Spleen (tissue), 11 donors: ENCODE results near the gene OGFR. TPM values are rescaled to one million over a fixed set of nuclear protein-coding genes. Genes with fewer than 3 reads are reported as not detected.

Experiments used
- DNase-seq: peaks from one replicate; pipeline ENCODE4 v3.0.0-alpha.2; 2020
- H3K27ac ChIP-seq, 8 donors: fragments of 200-600 bp; sonication (generic) in 7 of 8; 1 replicate in 4 of 8; 2 replicates in 4 of 8; pipeline versions ENCODE4 v1.5.0 to v1.8.0; 2016 to 2021; ENCODE audit warnings: inconsistent platforms in 4 of 8, mild to moderate bottlenecking in 4 of 8, moderate library complexity in 1 of 8
- H3K27me3 ChIP-seq, 7 donors: fragments of 200-600 bp; sonication (generic) in 6 of 7; replicated peaks in 1 of 7; 1 replicate in 4 of 7; 2 replicates in 3 of 7; pipeline versions ENCODE4 v1.5.0 to v1.8.0; 2016 to 2021; ENCODE audit warnings: inconsistent platforms in 3 of 7, mild to moderate bottlenecking in 1 of 7
- H3K36me3 ChIP-seq, 6 donors: fragments of 200-600 bp; sonication (generic) in 5 of 6; 1 replicate in 4 of 6; 2 replicates in 2 of 6; pipeline versions ENCODE4 v1.5.0 to v1.8.0; 2016 to 2021; ENCODE audit warnings: inconsistent platforms in 2 of 6
- H3K4me1 ChIP-seq, 6 donors: fragments of 200-600 bp; sonication (generic) in 5 of 6; 1 replicate in 3 of 6; 2 replicates in 3 of 6; pipeline versions ENCODE4 v1.5.0 to v1.8.0; 2016 to 2021; ENCODE audit warnings: inconsistent platforms in 3 of 6
- H3K4me3 ChIP-seq, 8 donors: fragments of 200-600 bp; sonication (generic) in 7 of 8; 1 replicate in 4 of 8; 2 replicates in 4 of 8; pipeline versions ENCODE4 v1.5.0 to v1.8.0; 2016 to 2021; ENCODE audit warnings: inconsistent platforms in 4 of 8, mild to moderate bottlenecking in 4 of 8, moderate library complexity in 2 of 8
- H3K9me3 ChIP-seq, 8 donors: fragments of 200-600 bp; sonication (generic) in 7 of 8; 1 replicate in 4 of 8; 2 replicates in 4 of 8; pipeline versions ENCODE4 v1.5.0 to v1.8.0; 2016 to 2021; ENCODE audit warnings: inconsistent platforms in 4 of 8
- CTCF ChIP-seq, 11 experiments: fragments of 200-600 bp in 7 of 11; fragments of 450-650 bp in 4 of 11; sonication (generic) in 4 of 11; IDR thresholded peaks in 8 of 11; conservative IDR thresholded peaks in 3 of 11; 1 replicate in 7 of 11; 2 replicates in 4 of 11; pipeline versions ENCODE4 v1.4.0 to v1.8.0; 2016 to 2021; ENCODE audit warnings: antibody characterized with exemption in 11 of 11, inconsistent platforms in 4 of 11, mild to moderate bottlenecking in 1 of 11
- POLR2A ChIP-seq, 3 donors: fragments of 450-650 bp; IDR thresholded peaks; one replicate each; pipeline ENCODE4 v1.5.1; 2017; ENCODE audit warnings: antibody characterized with exemption in 3 of 3, mild to moderate bottlenecking in 1 of 3
- POLR2AphosphoS5 ChIP-seq, 3 donors: sonication (generic); formaldehyde crosslinking; IDR thresholded peaks; one replicate each; pipeline ENCODE4 v1.5.1; 2017; ENCODE audit warnings: antibody characterized with exemption in 3 of 3
- WGBS, 5 donors: extraction: QIAGEN DNeasy Blood & Tissue Kit in 3 of 5; methylation state at CpG; one replicate each; pipeline versions ENCODE4 v1.1.5 to v1.1.7; 2013 to 2018; 5-methylcytosine and 5-hydroxymethylcytosine counted together
- intact Hi-C: fragments of 100-400 bp; cut with DNase I; formaldehyde crosslinking; loops from one replicate; pipeline ENCODE4 v1.15.0; 2023; ENCODE audit warnings: low total_unique reads
- polyA plus RNA-seq, 3 donors: library from polyadenylated mRNA; stranded (reverse); fragments of 200-250 nt; gene quantifications; one replicate each; pipeline ENCODE4 v1.2.1, GENCODE V29; 2013
- total RNA-seq, 7 donors: library from RNA; depleted of rRNA in 3 of 7; stranded (reverse); fragments of >200 nt in 3 of 7; fragmentation: NEBNext Ultra II Directional in 4 of 7; extraction: Animal tissue kit (Norgen Biotek cat#: 25700) in 4 of 7; gene quantifications; one replicate each; pipeline versions ENCODE4 v1.1.0 to v1.2.1, GENCODE V29; 2016 to 2021
- donor health status: healthy with polysubstance abuse.
- donor health status: DM: no; HTN: no; CAD: no; lungs with moderate emphysema.
- donor health status: DM: no; HTN: no; CAD: no.
- donor health status: Bipolar disorder and iron deficiency.
- donor health status: healthy.
- donor health status: DM: no; HTN: no; CAD: no.
- donor health status: DM: yes; HTN: yes; CAD: no.

Gene OGFR
- total and polyA plus RNA-seq, 10 donors: 46.0 to 127 (median 78.2) TPM

- H3K9me3 ChIP-seq: no peaks in the 10 kb centered on the region
- no peaks in the 10 kb centered on the region for H3K36me3 ChIP-seq
- peak; percentile 52 for DNase-seq
- peaks cover 8 to 61% (median 43%) of the 10 kb centered on the region in 6 donors for H3K4me1 ChIP-seq
- intact Hi-C loops: no loop called here
- TF ChIP-seq POLR2A (IDR thresholded peaks at IDR 0.05): no peak
- no peak for TF ChIP-seq POLR2AphosphoS5 (IDR thresholded peaks at IDR 0.05)
- TF ChIP-seq CTCF (IDR thresholded peaks at IDR 0.05 in 8 of 11, conservative IDR thresholded peaks at IDR 0.05 in 3 of 11): no peak
- WGBS, 5 donors: 53 to 69% (median 61%) methylated on average over 18 to 19 of the region's 19 CpGs
- peaks cover 0 to 13% (median 0%) of the 10 kb centered on the region in 7 donors for H3K27me3 ChIP-seq
- H3K27ac ChIP-seq: peak overlapping the region in 3 of 8 donors; percentile 6 to 53 (median 34)
- no peak overlapping the region for H3K4me3 ChIP-seq
Measured at GRCh38 chr20:62772990-62773844, 31.4 kb upstream of the OGFR start.

GRCh38 chr20:62773845-62774714, 30.6 kb upstream of the OGFR start:
- intact Hi-C loops: no loop called here
- Histone ChIP-seq H3K27ac (peak overlapping the region in 3 of 8 donors; percentile 6 to 53 (median 34)), H3K4me3 (no peak overlapping the region), H3K27me3 (peaks cover 0 to 10% (median 0%) of the 10 kb centered on the region in 7 donors), H3K36me3 (no peaks in the 10 kb centered on the region), H3K9me3 (no peaks in the 10 kb centered on the region), H3K4me1 (peaks cover 8 to 61% (median 43%) of the 10 kb centered on the region in 6 donors)
- 84 to 91% (median 88%) methylated on average over 25 to 29 of the region's 29 CpGs for WGBS, 5 donors
- DNase-seq: no peak
- TF ChIP-seq POLR2A (IDR thresholded peaks at IDR 0.05) (no peak), POLR2AphosphoS5 (IDR thresholded peaks at IDR 0.05) (no peak)

- 60 to 66% (median 63%) methylated on average over 7 to 8 of the region's 8 CpGs for WGBS, 5 donors
- intact Hi-C loops: no loop called here
- DNase-seq: no peak
Measured at GRCh38 chr20:62774762-62775161, 29.9 kb upstream of the OGFR start.

GRCh38 chr20:62775206-62775605, 29.4 kb upstream of the OGFR start:
- H3K9me3 ChIP-seq: no peaks in the 10 kb centered on the region
- TF ChIP-seq POLR2A (IDR thresholded peaks at IDR 0.05): no peak
- TF ChIP-seq CTCF (IDR thresholded peaks at IDR 0.05 in 8 of 11, conservative IDR thresholded peaks at IDR 0.05 in 3 of 11): no peak
- no peak for TF ChIP-seq POLR2AphosphoS5 (IDR thresholded peaks at IDR 0.05)
- no peaks in the 10 kb centered on the region for H3K36me3 ChIP-seq
- H3K4me3 ChIP-seq: no peak overlapping the region
- H3K27ac ChIP-seq: peak overlapping the region in 3 of 8 donors; percentile 88 to 94 (median 91)
- WGBS, 5 donors: 76 to 93% (median 90%) methylated on average over 7 to 9 of the region's 9 CpGs
- H3K27me3 ChIP-seq: peaks cover 0 to 6% (median 0%) of the 10 kb centered on the region in 7 donors
- H3K4me1 ChIP-seq: peaks cover 8 to 61% (median 43%) of the 10 kb centered on the region in 6 donors
- intact Hi-C loops: no loop called here
- DNase-seq: no peak

More at GRCh38 chr20:62774762-62775161, 29.9 kb upstream of the OGFR start:
- Histone ChIP-seq H3K4me3 (no peak overlapping the region), H3K4me1 (peaks cover 8 to 61% (median 43%) of the 10 kb centered on the region in 6 donors), H3K9me3 (no peaks in the 10 kb centered on the region), H3K36me3 (no peaks in the 10 kb centered on the region), H3K27ac (peak overlapping the region in 3 of 8 donors; percentile 88 to 94 (median 91)), H3K27me3 (peaks cover 0 to 6% (median 0%) of the 10 kb centered on the region in 7 donors)
- no peak for TF ChIP-seq POLR2A (IDR thresholded peaks at IDR 0.05)
